H1 (cell line): Measurements from ENCODE around the gene DBNDD2. TPM values are rescaled to one million over a fixed set of nuclear protein-coding genes. Genes with fewer than 3 reads are reported as not detected.

Experiments used
- CTCF ChIA-PET: fragments of 300-600 bp; sonication (Branson Sonifier 250); formaldehyde crosslinking; loops from one replicate; lab custom pipeline; 2021; ENCODE audit not compliant: partially characterized antibody; lab: Charles Lee
- POLR2A ChIA-PET: fragments of 300-600 bp; sonication (Branson Sonifier 250); formaldehyde crosslinking; loops from one replicate; lab custom pipeline; 2021; ENCODE audit warnings: inconsistent platforms; ENCODE audit not compliant: partially characterized antibody; lab: Charles Lee
- DNase-seq, 2 experiments: peaks; one replicate each; pipeline versions ENCODE4 v3.0.0 to v3.0.0-alpha.2; 2010 to 2022; ENCODE audit warnings: low spot score in 2 of 2, low read depth in 1 of 2, mixed read lengths in 1 of 2
- FAIRE-seq: peaks from 2 replicates; lab custom pipeline; 2011; peaks lifted over from hg19 to GRCh38; lab: Jason Lieb, UNC
- H2AFZ ChIP-seq: 2 replicates; pipeline ENCODE4 v1.8.1; 2012; ENCODE audit warnings: low read length, inconsistent platforms
- H2AK5ac ChIP-seq: 2 replicates; pipeline ENCODE4 v1.6.1; 2013; ENCODE audit warnings: low read depth, low read length
- H2BK120ac ChIP-seq: replicated peaks from 2 replicates; pipeline ENCODE3; 2013; ENCODE audit warnings: low read depth, low read length, inconsistent platforms
- H2BK12ac ChIP-seq: 2 replicates; pipeline ENCODE4 v1.6.1; 2013; ENCODE audit warnings: low read depth, low read length
- H2BK15ac ChIP-seq: 2 replicates; pipeline ENCODE4 v1.6.1; 2013; ENCODE audit warnings: low read length
- H2BK20ac ChIP-seq: 2 replicates; pipeline ENCODE4 v1.6.1; 2013; ENCODE audit warnings: low read length
- H2BK5ac ChIP-seq: 2 replicates; pipeline ENCODE4 v1.6.1; 2013; ENCODE audit warnings: low read depth, low read length
- H3K14ac ChIP-seq: 2 replicates; pipeline ENCODE4 v1.6.1; 2013; ENCODE audit warnings: inconsistent platforms; ENCODE audit not compliant: insufficient read length
- H3K18ac ChIP-seq: 2 replicates; pipeline ENCODE4 v1.6.1; 2013; ENCODE audit warnings: low read length; ENCODE audit errors: extremely low read depth
- H3K23ac ChIP-seq: 2 replicates; pipeline ENCODE4 v1.6.1; 2013; ENCODE audit warnings: inconsistent platforms; ENCODE audit not compliant: insufficient read length
- H3K23me2 ChIP-seq: 2 replicates; pipeline ENCODE4 v1.6.1; 2013; ENCODE audit warnings: low read depth, low read length
- H3K27ac ChIP-seq: 2 replicates; pipeline ENCODE4 v1.6.1; 2011; ENCODE audit warnings: low read depth, low read length, inconsistent platforms
- H3K27me3 ChIP-seq, 4 experiments: replicated peaks in 1 of 4; 1 replicate in 1 of 4; 2 replicates in 3 of 4; pipeline versions ENCODE4 v1.6.1 to v1.8.1; 2011 to 2013; ENCODE audit warnings: low read length in 3 of 4, mild to moderate bottlenecking in 3 of 4, inconsistent platforms in 2 of 4, mixed read lengths in 2 of 4, moderate library complexity in 1 of 4; ENCODE audit not compliant: control insufficient read depth in 3 of 4, insufficient read depth in 3 of 4; ENCODE audit errors: extremely low read depth in 1 of 4
- H3K36me3 ChIP-seq, 4 experiments: 2 replicates each; pipeline versions ENCODE4 v1.6.1 to v1.8.1; 2011 to 2013; ENCODE audit warnings: mild to moderate bottlenecking in 4 of 4, low read length in 3 of 4, moderate library complexity in 2 of 4, control low read depth in 1 of 4, inconsistent platforms in 1 of 4; ENCODE audit not compliant: insufficient read depth in 4 of 4, control insufficient read depth in 2 of 4
- H3K4ac ChIP-seq: replicated peaks from 2 replicates; pipeline ENCODE3; 2013; ENCODE audit warnings: low read length, low read depth, mixed read lengths, inconsistent platforms; ENCODE audit not compliant: insufficient read length
- H3K4me1 ChIP-seq, 4 experiments: replicated peaks in 1 of 4; 1 replicate in 1 of 4; 2 replicates in 3 of 4; pipeline versions ENCODE4 v1.6.1 to v1.8.1; 2011 to 2013; ENCODE audit warnings: low read length in 3 of 4, inconsistent platforms in 2 of 4, mixed read lengths in 1 of 4; ENCODE audit not compliant: insufficient read depth in 4 of 4, control insufficient read depth in 3 of 4
- H3K4me2 ChIP-seq, 2 experiments: 2 replicates each; pipeline versions ENCODE4 v1.6.1 to v1.8.1; 2011 to 2013; ENCODE audit warnings: low read depth in 2 of 2, low read length in 2 of 2, control low read depth in 1 of 2, inconsistent platforms in 1 of 2, mild to moderate bottlenecking in 1 of 2; ENCODE audit not compliant: insufficient read depth in 1 of 2
- H3K4me3 ChIP-seq, 4 experiments: fragments of 200-600, 300-600 bp in 1 of 4; sonication (generic), shearing (Covaris generic), sonication (Bioruptor Twin) in 1 of 4; 2 replicates each; pipeline versions ENCODE4 v1.5.1 to v1.8.1; 2011 to 2016; ENCODE audit warnings: low read length in 4 of 4, low read depth in 3 of 4, control low read depth in 2 of 4, inconsistent platforms in 2 of 4, mild to moderate bottlenecking in 2 of 4, mixed read lengths in 1 of 4, moderate library complexity in 1 of 4; ENCODE audit not compliant: insufficient read depth in 2 of 4; ENCODE audit errors: extremely low read depth in 1 of 4
- H3K56ac ChIP-seq: replicated peaks from 2 replicates; pipeline ENCODE3; 2013; ENCODE audit warnings: low read depth, mild to moderate bottlenecking, mixed read lengths, low read length, inconsistent platforms; ENCODE audit not compliant: insufficient read length
- H3K79me1 ChIP-seq: 2 replicates; pipeline ENCODE4 v1.6.1; 2013; ENCODE audit warnings: low read depth, low read length, control low read depth
- H3K79me2 ChIP-seq, 2 experiments: 2 replicates each; pipeline versions ENCODE4 v1.6.1 to v1.8.1; 2012 to 2013; ENCODE audit warnings: low read length in 2 of 2, mild to moderate bottlenecking in 2 of 2, inconsistent platforms in 1 of 2; ENCODE audit not compliant: insufficient read depth in 2 of 2, control insufficient read depth in 1 of 2
- H3K9ac ChIP-seq, 4 experiments: replicated peaks in 1 of 4; 1 replicate in 1 of 4; 2 replicates in 3 of 4; pipeline versions ENCODE4 v1.6.1 to v1.8.1; 2011 to 2013; ENCODE audit warnings: low read depth in 3 of 4, low read length in 3 of 4, control low read depth in 2 of 4, mild to moderate bottlenecking in 2 of 4, moderate library complexity in 2 of 4, inconsistent platforms in 1 of 4; ENCODE audit errors: extremely low read depth in 1 of 4
- H3K9me3 ChIP-seq, 2 experiments: 2 replicates each; pipeline versions ENCODE4 v1.6.1 to v1.8.1; 2012 to 2013; ENCODE audit warnings: mild to moderate bottlenecking in 2 of 2, moderate library complexity in 2 of 2, control low read depth in 1 of 2, inconsistent platforms in 1 of 2, low read depth in 1 of 2, low read length in 1 of 2, mixed read lengths in 1 of 2; ENCODE audit not compliant: insufficient read depth in 2 of 2
- H4K20me1 ChIP-seq, 2 experiments: replicated peaks in 1 of 2; 2 replicates each; pipeline versions ENCODE3 to v1.8.1; 2011 to 2013; ENCODE audit warnings: inconsistent platforms in 2 of 2, low read length in 2 of 2, mild to moderate bottlenecking in 1 of 2; ENCODE audit not compliant: insufficient read depth in 2 of 2, control insufficient read depth in 1 of 2
- H4K5ac ChIP-seq: 2 replicates; pipeline ENCODE4 v1.6.1; 2013; ENCODE audit warnings: low read length, low read depth, mixed read lengths, inconsistent platforms; ENCODE audit not compliant: insufficient read length
- H4K8ac ChIP-seq: 2 replicates; pipeline ENCODE4 v1.8.0; 2013; ENCODE audit warnings: mild to moderate bottlenecking, moderate library complexity, low read length, inconsistent platforms; ENCODE audit not compliant: insufficient read depth; ENCODE audit errors: extremely low read depth
- H4K91ac ChIP-seq: replicated peaks from 2 replicates; pipeline ENCODE3; 2013; ENCODE audit warnings: low read length, mixed read lengths, inconsistent platforms; ENCODE audit not compliant: insufficient read length
- WGBS, 2 experiments: shearing (Covaris generic) in 1 of 2; methylation state at CpG; one replicate each; pipeline versions ENCODE4 v1.1.6 to v1.1.7; 2013 to 2015; ENCODE audit warnings: low lambda C conversion rate in 2 of 2, mixed read lengths in 2 of 2, inconsistent platforms in 1 of 2, low coverage in 1 of 2, missing lambda C conversion rate in 1 of 2; ENCODE audit not compliant: insufficient replicate concordance in 2 of 2, insufficient coverage in 1 of 2, insufficient read length in 1 of 2; ENCODE audit errors: extremely low coverage in 1 of 2, missing lambda C conversion rate in 1 of 2; 5-methylcytosine and 5-hydroxymethylcytosine counted together
- polyA plus RNA-seq, 7 experiments: library from polyadenylated mRNA; depleted of rRNA in 3 of 7; stranded (reverse) in 5 of 7; unstranded in 2 of 7; fragments of >200 nt in 5 of 7; fragments of 200-250 nt in 2 of 7; gene quantifications; 1 replicate in 5 of 7; 2 replicates in 1 of 7; 4 replicates in 1 of 7; pipeline versions ENCODE4 v1.2.1 to v1.2.3, GENCODE V29; 2011 to 2013; ENCODE audit warnings: missing spikeins in 2 of 7, mixed read lengths in 2 of 7
- total RNA-seq: library from RNA; stranded (reverse); fragmentation: NEBNext Ultra II Directional; extraction: Animal tissue kit (Norgen Biotek cat#: 25700); gene quantifications from 2 replicates; pipeline ENCODE4 v1.2.1, GENCODE V29; 2021

Gene DBNDD2
- total and polyA plus RNA-seq, 2 of the 8 experiments (the other 6 are each of a cell fraction or from before 2014, with no cell fraction given), result 55.8 to 96.3 TPM

DNA sequence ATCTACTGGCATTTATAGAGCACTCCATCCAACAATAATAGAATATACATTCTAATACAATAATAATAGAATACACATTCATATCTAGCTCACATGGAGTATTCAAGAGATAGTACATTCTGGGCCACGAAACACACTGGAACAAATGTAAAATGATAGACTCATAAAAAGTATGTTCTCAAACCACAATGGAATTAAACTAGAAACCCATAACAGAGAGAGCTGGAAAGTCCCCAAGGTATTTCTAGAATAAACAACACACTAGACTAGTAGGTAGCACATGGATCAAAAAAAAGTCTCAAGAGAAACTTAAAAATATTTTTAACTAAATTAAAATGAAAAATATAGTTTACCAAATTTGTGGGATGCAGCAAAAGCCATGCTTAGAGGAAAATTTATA, 20.8 kb upstream of the DBNDD2 start:
- no peak overlapping the region for H2AK5ac ChIP-seq
- FAIRE-seq, result no peak
- H2BK15ac ChIP-seq, result no peak overlapping the region
- no peak overlapping the region for H4K8ac ChIP-seq
- no peaks in the 10 kb centered on the region for H3K9me3 ChIP-seq
- no peak overlapping the region for H3K4me3 ChIP-seq
- POLR2A ChIA-PET, result interaction anchor here (0.6 to 1.8 kb wide), 2 partner anchors 9 to 412 kb away, joined by 3 to 4 read pairs; partner anchors contain the start of gene TP53TG5
- H3K27me3 ChIP-seq, result no peaks in the 10 kb centered on the region
- H3K4me2 ChIP-seq, result no peak overlapping the region
- no peak for DNase-seq
- H2BK120ac ChIP-seq, result no peak overlapping the region
- no peaks in the 10 kb centered on the region for H4K20me1 ChIP-seq
- H2BK12ac ChIP-seq, result no peak overlapping the region
- H3K4me1 ChIP-seq, result no peaks in the 10 kb centered on the region
- H3K23ac ChIP-seq, result no peak overlapping the region
- no peak overlapping the region for H4K91ac ChIP-seq
- WGBS, 2 experiments, result 87% methylated on average over 1 of the region's 1 CpG; no CpG with 5 or more reads in 1 of the 2 experiments
- no peak overlapping the region for H3K4ac ChIP-seq
- H3K9ac ChIP-seq, result no peak overlapping the region
- H3K79me1 ChIP-seq, result no peaks in the 10 kb centered on the region
- H2BK5ac ChIP-seq, result no peak overlapping the region
- no peak overlapping the region for H3K14ac ChIP-seq
- H3K56ac ChIP-seq, result no peak overlapping the region
- no peaks in the 10 kb centered on the region for H3K79me2 ChIP-seq
- CTCF ChIA-PET, result interaction anchor here (1.2 to 4.0 kb wide), 7 partner anchors 15 to 71 kb away, joined by 3 to 20 read pairs (median 4); no protein-coding TSS in a partner anchor
- no peak overlapping the region for H4K5ac ChIP-seq
- H3K18ac ChIP-seq, result no peak overlapping the region
- no peak overlapping the region for H2AFZ ChIP-seq
- no peaks in the 10 kb centered on the region for H3K23me2 ChIP-seq
- H2BK20ac ChIP-seq, result no peak overlapping the region
- no peaks in the 10 kb centered on the region for H3K36me3 ChIP-seq
- H3K27ac ChIP-seq, result no peak overlapping the region
